Stimulated activated CD8-positive, alpha-beta memory T cell treated with anti-CD3 and anti-CD28 coated beads, Interleukin-15, amount 100 ng/mL, for 48 hours (primary cell): ENCODE data around the gene CCDC142.

ENCODE experiments used
- DNase-seq, 2 donors: peaks; one replicate each; pipeline ENCODE4 v3.0.0-alpha.2; 2020; ENCODE audit warnings: low read depth in 2 of 2

Gene CCDC142

GRCh38 chr2:74482801-74483674, at the start of gene CCDC142, which contains the start of gene TTC31:
CCDC142 (minus strand) TSS chr2:74482998; CDS start chr2:74482837, 161 bp downstream.
TTC31 (plus strand) TSS chr2:74483081; CDS start chr2:74483096, 15 bp downstream.
- peak; percentile 86 to 87 for DNase-seq

GRCh38 chr2:74532222-74532621, 49.4 kb upstream of the CCDC142 start:
- DNase-seq: no peak

GRCh38 chr2:74531666-74532065, 48.9 kb upstream of the CCDC142 start:
- no peak for DNase-seq

GRCh38 chr2:74530239-74531187, 47.7 kb upstream of the CCDC142 start:
- no peak for DNase-seq

- peak; percentile 95 to 96 for DNase-seq
Measured at GRCh38 chr2:74529357-74530238, 46.8 kb upstream of the CCDC142 start, which contains the start of the genes AUP1 and HTRA2. AUP1 (minus strand) TSS chr2:74529706; CDS start chr2:74529629, 77 bp downstream. HTRA2 (plus strand) TSS chr2:74529933; CDS start chr2:74530007, 74 bp downstream.

GRCh38 chr2:74528600-74529356, 46.0 kb upstream of the CCDC142 start:
- no peak for DNase-seq

GRCh38 chr2:74527741-74528140, 44.9 kb upstream of the CCDC142 start:
- DNase-seq: no peak

- DNase-seq: no peak
Measured at GRCh38 chr2:74526649-74527230, 43.9 kb upstream of the CCDC142 start.

- no peak for DNase-seq
Measured at GRCh38 chr2:74525717-74526648, 43.2 kb upstream of the CCDC142 start, which contains the start of gene DQX1. DQX1 (minus strand) TSS chr2:74526231; CDS start chr2:74525729, 502 bp downstream.

GRCh38 chr2:74524955-74525716, 42.3 kb upstream of the CCDC142 start:
- DNase-seq: no peak

GRCh38 chr2:74524005-74524404, 41.2 kb upstream of the CCDC142 start:
- DNase-seq: no peak

- no peak for DNase-seq
Measured at GRCh38 chr2:74522516-74522915, 39.7 kb upstream of the CCDC142 start.

GRCh38 chr2:74516650-74517049, 33.9 kb upstream of the CCDC142 start:
- DNase-seq: no peak

- DNase-seq: peak; percentile 61 to 67
Measured at GRCh38 chr2:74515981-74516633, 33.3 kb upstream of the CCDC142 start.

- no peak for DNase-seq
Measured at GRCh38 chr2:74515271-74515980, 32.6 kb upstream of the CCDC142 start.

- no peak for DNase-seq
Measured at GRCh38 chr2:74514368-74515270, 31.8 kb upstream of the CCDC142 start, which contains the start of gene TLX2. TLX2 (plus strand) TSS chr2:74514450; CDS start chr2:74514807, 357 bp downstream.
